IMR-90 (cell line): Measurements from ENCODE around the gene DENND1A. TPM values are rescaled to one million over a fixed set of nuclear protein-coding genes. Genes with fewer than 3 reads are reported as not detected.

Experiments
- ATAC-seq: fragments of 200-7000 bp; cut with Tn5 transposase; 2 replicates; pipeline ENCODE4 v1.9.1; 2020; ENCODE audit warnings: low read depth, mild to moderate bottlenecking, moderate library complexity
- BruUV-seq: library from RNA; stranded (reverse); fragments of 400-500 nt; replicated peaks from 2 replicates; lab custom pipeline; 2021; lab: Mats Ljungman, UMichigan
- CTCF ChIA-PET: fragments of 300-600 bp; formaldehyde crosslinking; extraction: SDS; loops from one replicate; lab custom pipeline; 2021; ENCODE audit warnings: antibody characterized with exemption; lab: Yijun Ruan, JAX
- POLR2A ChIA-PET: fragments of 300-600 bp; sonication (Branson Sonifier 250); formaldehyde crosslinking; loops from one replicate; lab custom pipeline; 2022; ENCODE audit warnings: antibody characterized with exemption; ENCODE audit not compliant: unreplicated experiment; lab: Charles Lee
- DNase-seq: peaks from one replicate; pipeline ENCODE4 v3.0.0; 2013
- H2AFZ ChIP-seq: replicated peaks from 2 replicates; pipeline ENCODE3; 2013; ENCODE audit warnings: low read length, mild to moderate bottlenecking; ENCODE audit not compliant: poor library complexity
- H2AK5ac ChIP-seq: 2 replicates; pipeline ENCODE4 v1.6.1; 2013; ENCODE audit warnings: low read depth, low read length, inconsistent platforms
- H2AK9ac ChIP-seq: replicated peaks from 2 replicates; pipeline ENCODE3; 2013; ENCODE audit warnings: mild to moderate bottlenecking, low read depth, low read length, moderate library complexity; ENCODE audit not compliant: poor library complexity
- H2BK120ac ChIP-seq: 2 replicates; pipeline ENCODE4 v1.6.1; 2013; ENCODE audit warnings: low read depth, low read length, inconsistent platforms
- H2BK15ac ChIP-seq: 3 replicates; pipeline ENCODE4 v1.6.1; 2013; ENCODE audit warnings: low read depth, low read length, inconsistent platforms
- H2BK20ac ChIP-seq: 2 replicates; pipeline ENCODE4 v1.6.1; 2013; ENCODE audit warnings: low read depth, mild to moderate bottlenecking, inconsistent platforms, low read length, moderate library complexity
- H2BK5ac ChIP-seq: 2 replicates; pipeline ENCODE4 v1.6.1; 2013; ENCODE audit warnings: mild to moderate bottlenecking, low read depth, low read length, inconsistent platforms; ENCODE audit not compliant: poor library complexity, severe bottlenecking
- H3K14ac ChIP-seq: replicated peaks from 2 replicates; pipeline ENCODE4 v1.6.1; 2013; ENCODE audit warnings: low read depth, low read length, inconsistent platforms
- H3K18ac ChIP-seq: 2 replicates; pipeline ENCODE4 v1.6.1; 2013; ENCODE audit warnings: low read depth, low read length, control low read depth
- H3K23ac ChIP-seq: 2 replicates; pipeline ENCODE4 v1.6.1; 2013; ENCODE audit warnings: low read depth, low read length, inconsistent platforms
- H3K27ac ChIP-seq: 2 replicates; pipeline ENCODE4 v1.5.1; 2013; ENCODE audit warnings: mild to moderate bottlenecking, control low read depth, low read length; ENCODE audit not compliant: insufficient read depth
- H3K27me3 ChIP-seq: 2 replicates; pipeline ENCODE4 v1.6.1; 2013; ENCODE audit warnings: low read length; ENCODE audit not compliant: control insufficient read depth, insufficient read depth
- H3K36me3 ChIP-seq: 2 replicates; pipeline ENCODE4 v1.6.1; 2013; ENCODE audit warnings: low read length, mixed read lengths; ENCODE audit not compliant: control insufficient read depth, insufficient read depth
- H3K4ac ChIP-seq: 2 replicates; pipeline ENCODE4 v1.6.1; 2013; ENCODE audit warnings: low read depth, low read length, inconsistent platforms
- H3K4me1 ChIP-seq: 2 replicates; pipeline ENCODE4 v1.6.1; 2013; ENCODE audit warnings: low read length, mixed read lengths; ENCODE audit not compliant: control insufficient read depth, insufficient read depth
- H3K4me2 ChIP-seq: 2 replicates; pipeline ENCODE4 v1.6.1; 2013; ENCODE audit warnings: low read depth, mild to moderate bottlenecking, control low read depth, low read length, moderate library complexity
- H3K4me3 ChIP-seq: 2 replicates; pipeline ENCODE4 v1.5.1; 2013; ENCODE audit warnings: low read depth, mild to moderate bottlenecking, control low read depth, low read length, moderate library complexity; ENCODE audit not compliant: insufficient read depth
- H3K56ac ChIP-seq: 2 replicates; pipeline ENCODE4 v1.6.1; 2013; ENCODE audit warnings: low read length, inconsistent platforms; ENCODE audit not compliant: insufficient read depth; ENCODE audit errors: extremely low read depth
- H3K79me1 ChIP-seq, 2 experiments: 2 replicates each; pipeline ENCODE4 v1.6.1; 2013; ENCODE audit warnings: low read length in 2 of 2, inconsistent platforms in 1 of 2, low read depth in 1 of 2
- H3K9ac ChIP-seq: 2 replicates; pipeline ENCODE4 v1.6.1; 2013; ENCODE audit warnings: low read depth, low read length, control low read depth
- H3K9me1 ChIP-seq: 2 replicates; pipeline ENCODE4 v1.6.1; 2013; ENCODE audit warnings: low read length, inconsistent platforms; ENCODE audit not compliant: insufficient read depth
- H3K9me3 ChIP-seq: 2 replicates; pipeline ENCODE4 v1.6.1; 2013; ENCODE audit warnings: low read length; ENCODE audit not compliant: control insufficient read depth, insufficient read depth
- H4K20me1 ChIP-seq: 2 replicates; pipeline ENCODE4 v1.6.1; 2013; ENCODE audit warnings: low read length, inconsistent platforms; ENCODE audit not compliant: insufficient read depth
- H4K5ac ChIP-seq: 2 replicates; pipeline ENCODE4 v1.6.1; 2013; ENCODE audit warnings: mild to moderate bottlenecking, low read depth, low read length, control low read depth
- H4K8ac ChIP-seq, 2 experiments: 2 replicates each; pipeline ENCODE4 v1.6.1; 2013; ENCODE audit warnings: low read depth in 2 of 2, low read length in 2 of 2, control low read depth in 1 of 2, inconsistent platforms in 1 of 2
- H4K91ac ChIP-seq: 2 replicates; pipeline ENCODE4 v1.6.1; 2013; ENCODE audit warnings: low read depth, low read length, inconsistent platforms; ENCODE audit not compliant: insufficient read depth
- BHLHE40 ChIP-seq: fragments of 150-350 bp; IDR thresholded peaks from 2 replicates; pipeline ENCODE4 v1.6.1; 2016; ENCODE audit warnings: mild to moderate bottlenecking, low read depth, low read length
- CHD1 ChIP-seq: IDR thresholded peaks from 2 replicates; pipeline ENCODE4 v1.6.1; 2012; ENCODE audit warnings: low read depth, low read length, improper control_type of control experiment
- WGBS, 2 experiments: methylation state at CpG; one replicate each; pipeline versions ENCODE4 v1.1.5 to v1.1.7; 2013; ENCODE audit warnings: missing lambda C conversion rate in 2 of 2; ENCODE audit not compliant: insufficient read length in 1 of 2; ENCODE audit errors: extremely low coverage in 2 of 2; 5-methylcytosine and 5-hydroxymethylcytosine counted together
- dilution Hi-C: fragments of 300-500 bp; cut with HindIII; formaldehyde crosslinking; loops from one replicate; pipeline ENCODE4 v1.14.3; 2018; ENCODE audit warnings: low sequenced_read_pairs; ENCODE audit not compliant: unreplicated experiment
- in situ Hi-C: fragments of 300-500 bp; cut with MboI; formaldehyde crosslinking; loops from 3 replicates; pipeline ENCODE4 v1.14.3; 2019; ENCODE audit warnings: low sequenced_read_pairs, inconsistent platforms, mixed read lengths
- intact Hi-C: fragments of 100-400 bp; cut with micrococcal nuclease; formaldehyde crosslinking; loops from 2 replicates; pipeline ENCODE4 v1.10.0; 2022
- polyA plus RNA-seq, 3 experiments: library from polyadenylated mRNA; depleted of rRNA; stranded (reverse); fragments of >200 nt; gene quantifications; 2 replicates each; pipeline ENCODE4 v1.2.3, GENCODE V29; 2012; ENCODE audit warnings: low replicate concordance in 1 of 3
- total RNA-seq: library from RNA; depleted of rRNA; stranded (reverse); fragments of >200 nt; gene quantifications from 2 replicates; pipeline ENCODE4 v1.2.3, GENCODE V29; 2012
- TF ChIP-seq, protein P1 (sequence below): fragments of 150-350 bp; IDR thresholded peaks from 2 replicates; pipeline ENCODE4 v1.6.1; 2016; ENCODE audit warnings: low read depth, mild to moderate bottlenecking, low read length, moderate library complexity, borderline replicate concordance

Gene DENND1A
- total and polyA plus RNA-seq, 2 of the 4 experiments (the other 2 are of a cell fraction) = 21.4 to 27.6 TPM

GRCh38 chr9:123468541-123468940 lies 461.4 kb downstream of the DENND1A start:
- Histone ChIP-seq H4K20me1 (0 out of 2 replicates have a peak, but pooled peaks cover 3% of the 10 kb centered on the region), H3K4me1 (no peaks in the 10 kb centered on the region), H2AK9ac (no peak overlapping the region), H4K5ac (no peak overlapping the region), H2BK15ac (no peak overlapping the region), H3K56ac (no peak overlapping the region), H2AK5ac (no peak overlapping the region), H2BK5ac (no peak overlapping the region), H3K4ac (no peak overlapping the region), H3K79me1 (no peaks in the 10 kb centered on the region), H3K36me3 (no peaks in the 10 kb centered on the region), H2AFZ (no peak overlapping the region), H2BK20ac (no peak overlapping the region), H3K23ac (no peak overlapping the region), H3K14ac (no peak overlapping the region), H3K9me1 (no peaks in the 10 kb centered on the region), H3K18ac (no peak overlapping the region), H3K9me3 (no peaks in the 10 kb centered on the region), H3K4me3 (no peak overlapping the region), H4K91ac (no peak overlapping the region), H3K27me3 (no peaks in the 10 kb centered on the region), H3K27ac (no peak overlapping the region), H4K8ac (no peak overlapping the region), H3K9ac (no peak overlapping the region), H2BK120ac (no peak overlapping the region), H3K4me2 (no peak overlapping the region)
- ATAC-seq = no peak
- WGBS, 2 experiments = no CpG with 5 or more reads among the region's 5 CpGs
- TF ChIP-seq BHLHE40 = no peak
- TF ChIP-seq, protein P1, sequence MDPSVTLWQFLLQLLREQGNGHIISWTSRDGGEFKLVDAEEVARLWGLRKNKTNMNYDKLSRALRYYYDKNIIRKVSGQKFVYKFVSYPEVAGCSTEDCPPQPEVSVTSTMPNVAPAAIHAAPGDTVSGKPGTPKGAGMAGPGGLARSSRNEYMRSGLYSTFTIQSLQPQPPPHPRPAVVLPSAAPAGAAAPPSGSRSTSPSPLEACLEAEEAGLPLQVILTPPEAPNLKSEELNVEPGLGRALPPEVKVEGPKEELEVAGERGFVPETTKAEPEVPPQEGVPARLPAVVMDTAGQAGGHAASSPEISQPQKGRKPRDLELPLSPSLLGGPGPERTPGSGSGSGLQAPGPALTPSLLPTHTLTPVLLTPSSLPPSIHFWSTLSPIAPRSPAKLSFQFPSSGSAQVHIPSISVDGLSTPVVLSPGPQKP = no peak
- no peak for TF ChIP-seq CHD1
- BruUV-seq = no TSS peak
- CTCF ChIA-PET = no interaction called here
- DNase-seq = no peak
- POLR2A ChIA-PET = no interaction called here
- in situ Hi-C loops (no loop called here), intact Hi-C loops (no loop called here), dilution Hi-C loops (no loop called here)
